GM18858 (cell line): ENCODE results near the gene GTF3C2.
"Not testable (repeated sequence)": the region's sequence is repeated elsewhere in the genome, so short reads cannot be mapped to it uniquely, and the experiment has no call there.

ENCODE experiments used
- ATAC-seq: cut with Tn5 transposase; IDR thresholded peaks from one replicate; pipeline ENCODE4 v1.9.1; 2021; ENCODE audit not compliant: unreplicated experiment

GTF3C2 gene

GRCh38 chr2:27322301-27322765 is 34.2 kb downstream of the GTF3C2 start:
- no peak for ATAC-seq

GRCh38 chr2:27320958-27321543 is 35.5 kb downstream of the GTF3C2 start:
- ATAC-seq: no peak

- not testable (repeated sequence) for ATAC-seq
These were observed 36.7 kb downstream of the GTF3C2 start for GRCh38 chr2:27319839-27320238.

GRCh38 chr2:27316655-27317412 is 39.7 kb downstream of the GTF3C2 start:
- no peak for ATAC-seq

GRCh38 chr2:27315122-27315521 is 41.4 kb downstream of the GTF3C2 start:
- ATAC-seq: no peak

GRCh38 chr2:27314709-27315108 is 41.9 kb downstream of the GTF3C2 start:
- ATAC-seq: no peak

- no peak for ATAC-seq
These were observed 42.5 kb downstream of the GTF3C2 start for GRCh38 chr2:27313882-27314645.

- no peak for ATAC-seq
These were observed 44.4 kb downstream of the GTF3C2 start for GRCh38 chr2:27312152-27312551.

- ATAC-seq: no peak
These were observed 46.9 kb downstream of the GTF3C2 start for GRCh38 chr2:27309651-27310050.

- no peak for ATAC-seq
These were observed 48.1 kb downstream of the GTF3C2 start, which contains the start of gene UCN for GRCh38 chr2:27308359-27308881. Gene UCN, minus strand, starts transcription at chr2:27308445. Its CDS starts 550 bp downstream, at chr2:27307895.

GRCh38 chr2:27307545-27308358 is 48.8 kb downstream of the GTF3C2 start:
- ATAC-seq: no peak

- ATAC-seq: no peak
These were observed 49.3 kb downstream of the GTF3C2 start for GRCh38 chr2:27307287-27307544.

- ATAC-seq: no peak
These were observed 49.8 kb downstream of the GTF3C2 start for GRCh38 chr2:27306573-27307286.

- no peak for ATAC-seq
These were observed 50.4 kb downstream of the GTF3C2 start for GRCh38 chr2:27306136-27306535.

GRCh38 chr2:27305516-27305915 is 51.0 kb downstream of the GTF3C2 start:
- no peak for ATAC-seq

GRCh38 chr2:27304488-27305240 is 51.9 kb downstream of the GTF3C2 start:
- no peak for ATAC-seq

- no peak for ATAC-seq
These were observed 53.2 kb downstream of the GTF3C2 start for GRCh38 chr2:27303093-27304025.

- ATAC-seq: not testable (repeated sequence)
These were observed 56.0 kb downstream of the GTF3C2 start for GRCh38 chr2:27300606-27301005.
